Renal pelvis (tissue), 4 donors: ENCODE results near the gene RPTOR. TPM values are rescaled to one million over a fixed set of nuclear protein-coding genes. Genes with fewer than 3 reads are reported as not detected.

Source experiments
- DNase-seq: peaks from one replicate; pipeline ENCODE4 v3.0.0-alpha.2; 2013
- polyA plus RNA-seq, 3 donors: library from polyadenylated mRNA; unstranded; fragments of 120-200 nt; gene quantifications; one replicate each; pipeline ENCODE4 v1.2.1, GENCODE V29; 2013; ENCODE audit not compliant: insufficient read length in 3 of 3

The RPTOR gene
- polyA plus RNA-seq, 3 donors: 20.7 to 25.0 (median 22.9) TPM

DNA sequence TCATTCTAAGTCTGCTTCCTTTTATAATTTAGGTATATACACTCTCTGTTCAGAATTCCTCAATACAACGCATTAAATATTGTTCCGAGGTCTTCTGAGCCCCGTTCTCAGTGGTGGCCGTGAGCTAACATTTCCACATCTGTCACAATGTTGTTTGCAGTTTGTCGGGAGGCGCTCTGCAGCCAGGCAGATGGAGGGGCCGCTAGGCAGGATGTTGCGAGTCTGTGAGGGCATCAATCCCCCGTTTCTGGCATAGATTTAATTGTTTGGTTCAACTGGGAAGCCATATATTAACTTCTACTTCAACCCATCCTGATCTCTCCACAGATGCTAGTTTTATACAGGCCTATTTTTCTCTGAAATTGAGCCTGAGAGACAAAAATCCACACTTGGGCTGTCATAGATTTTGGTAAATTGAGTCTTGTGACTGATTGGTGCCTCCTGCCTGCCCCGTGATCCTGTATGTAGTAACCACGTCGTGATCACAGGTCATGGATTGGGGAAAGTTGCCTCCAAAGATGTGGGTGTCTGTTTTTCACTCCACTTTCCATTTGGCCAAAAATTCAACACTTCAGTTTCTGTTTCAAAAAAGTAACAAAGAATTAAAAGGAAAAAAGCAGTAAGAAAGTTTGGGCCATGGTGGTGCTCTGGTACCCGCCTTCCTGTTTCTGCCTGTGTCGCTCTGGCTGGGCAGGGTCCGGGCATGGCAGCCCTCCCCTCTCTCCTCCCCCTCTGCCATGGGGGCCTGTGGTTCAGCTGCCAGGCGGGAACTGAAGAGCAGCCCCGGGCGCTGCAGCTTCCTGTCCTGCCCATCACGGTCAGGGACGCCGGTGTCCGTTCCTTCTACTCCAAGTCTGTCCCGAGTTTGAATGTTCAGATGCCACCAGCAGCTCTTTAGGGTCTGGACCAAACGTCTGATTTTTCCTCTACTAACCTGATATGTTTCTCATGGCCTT, 41.5 kb downstream of the RPTOR start:
- DNase-seq: no peak

DNA sequence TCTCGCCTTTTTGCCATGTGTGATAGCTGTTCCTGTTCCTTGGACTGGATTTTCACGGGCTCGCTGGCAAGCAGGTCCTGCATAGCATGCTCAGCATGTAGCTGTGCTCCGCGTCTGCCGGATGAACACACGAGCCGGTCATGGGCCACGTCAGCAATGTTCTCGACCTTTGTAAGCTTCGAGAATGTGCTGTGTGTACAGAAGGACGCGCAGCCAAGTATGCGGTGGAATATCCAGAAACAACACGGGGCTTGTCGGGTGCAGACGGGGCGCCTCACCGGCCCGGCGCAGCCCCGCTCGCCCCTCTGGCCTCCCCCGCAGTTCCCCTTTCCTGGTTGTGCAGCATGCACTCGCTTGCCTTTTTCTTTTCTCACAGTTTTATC, 42.2 kb downstream of the RPTOR start:
- no peak for DNase-seq

DNA sequence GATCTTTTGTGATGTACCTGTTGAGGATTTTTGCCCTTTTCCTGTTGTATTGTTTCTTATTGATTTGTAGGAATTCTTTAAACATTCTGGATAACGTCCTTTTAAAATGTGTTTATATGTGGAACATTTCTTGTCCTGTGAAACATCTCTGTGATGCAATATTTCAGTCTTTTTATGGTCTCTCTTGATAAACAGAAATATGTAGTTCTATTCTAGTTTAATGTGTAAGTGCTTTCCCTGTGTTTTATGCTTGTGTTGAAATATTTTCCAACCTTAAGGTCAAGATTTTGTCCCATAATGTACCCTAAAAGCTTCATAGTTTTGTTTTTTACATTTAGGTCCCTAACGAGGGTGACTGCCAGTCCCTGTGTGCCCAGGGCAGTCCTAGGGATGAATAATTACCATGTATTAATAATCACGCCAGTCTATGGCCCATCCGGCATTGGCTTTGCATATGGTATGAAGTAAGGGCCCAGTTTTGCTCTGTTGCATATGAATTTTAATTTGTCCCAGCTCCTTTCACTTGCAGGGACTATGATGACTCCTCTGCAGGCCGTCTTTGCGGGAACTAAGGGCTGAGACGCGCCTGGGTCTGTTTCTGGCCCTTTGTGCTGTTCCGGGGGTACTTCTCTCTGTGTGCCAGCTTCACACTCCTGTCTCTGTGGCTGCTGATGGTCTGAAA, 44.2 kb downstream of the RPTOR start:
- DNase-seq: no peak

DNA sequence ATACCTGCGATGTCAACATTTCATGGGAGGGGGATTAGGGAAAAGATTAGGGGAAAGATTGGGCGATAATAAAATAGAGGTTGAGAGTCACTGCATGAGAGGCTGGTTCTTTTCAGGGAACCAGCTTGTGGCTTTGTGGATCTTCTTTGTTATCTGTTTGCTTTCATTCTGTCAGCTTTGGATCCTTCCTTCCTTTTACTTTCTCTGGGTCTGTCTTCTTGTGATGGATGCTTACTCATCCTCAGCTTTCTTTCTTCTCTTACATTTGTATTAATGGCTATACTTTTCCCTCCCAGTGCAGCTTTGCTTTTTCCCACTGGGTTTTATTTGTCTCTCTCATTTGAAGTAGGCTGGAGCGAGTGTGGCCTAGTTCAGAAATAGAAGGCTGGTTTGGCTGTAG, 47.1 kb downstream of the RPTOR start:
- no peak for DNase-seq

DNA sequence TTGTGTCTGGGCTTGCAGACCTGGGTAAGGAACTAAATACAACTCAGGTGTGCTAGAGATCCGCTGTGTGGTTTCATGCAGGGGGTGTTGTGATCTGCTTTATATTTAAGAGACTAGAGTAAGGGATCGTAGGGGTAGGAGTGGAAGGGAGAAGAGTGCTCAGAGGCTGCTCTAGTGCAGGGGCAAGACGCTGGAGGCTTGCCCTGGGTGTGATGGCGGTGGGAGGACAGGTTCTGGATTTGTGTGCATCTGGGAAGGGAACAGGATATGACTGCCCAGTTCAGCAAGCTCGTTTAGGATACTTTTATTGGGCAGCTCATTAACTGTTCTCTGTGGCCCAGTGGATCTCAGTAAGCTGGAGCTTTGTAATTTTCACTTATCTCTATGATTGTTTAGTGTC, 47.6 kb downstream of the RPTOR start:
- DNase-seq: no peak

DNA sequence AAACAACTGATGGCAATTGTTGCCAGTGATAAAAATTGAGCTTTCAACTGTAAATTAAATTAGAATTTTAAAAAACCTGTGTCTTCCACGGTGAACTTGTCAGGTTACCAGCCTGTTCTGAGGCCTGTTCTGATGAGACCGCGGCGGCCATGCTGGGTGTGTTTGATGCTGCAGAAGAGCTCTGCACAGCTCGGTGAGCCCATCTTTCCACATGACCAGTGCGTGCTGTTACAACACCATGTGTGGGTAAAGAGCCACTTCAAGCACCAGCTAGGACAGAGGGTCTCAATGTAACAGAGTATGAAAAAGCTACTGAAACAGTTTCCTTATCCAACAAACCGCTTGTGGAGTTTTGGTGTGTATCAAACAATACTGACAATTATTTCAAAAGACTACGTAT, 48.5 kb downstream of the RPTOR start:
- no peak for DNase-seq

DNA sequence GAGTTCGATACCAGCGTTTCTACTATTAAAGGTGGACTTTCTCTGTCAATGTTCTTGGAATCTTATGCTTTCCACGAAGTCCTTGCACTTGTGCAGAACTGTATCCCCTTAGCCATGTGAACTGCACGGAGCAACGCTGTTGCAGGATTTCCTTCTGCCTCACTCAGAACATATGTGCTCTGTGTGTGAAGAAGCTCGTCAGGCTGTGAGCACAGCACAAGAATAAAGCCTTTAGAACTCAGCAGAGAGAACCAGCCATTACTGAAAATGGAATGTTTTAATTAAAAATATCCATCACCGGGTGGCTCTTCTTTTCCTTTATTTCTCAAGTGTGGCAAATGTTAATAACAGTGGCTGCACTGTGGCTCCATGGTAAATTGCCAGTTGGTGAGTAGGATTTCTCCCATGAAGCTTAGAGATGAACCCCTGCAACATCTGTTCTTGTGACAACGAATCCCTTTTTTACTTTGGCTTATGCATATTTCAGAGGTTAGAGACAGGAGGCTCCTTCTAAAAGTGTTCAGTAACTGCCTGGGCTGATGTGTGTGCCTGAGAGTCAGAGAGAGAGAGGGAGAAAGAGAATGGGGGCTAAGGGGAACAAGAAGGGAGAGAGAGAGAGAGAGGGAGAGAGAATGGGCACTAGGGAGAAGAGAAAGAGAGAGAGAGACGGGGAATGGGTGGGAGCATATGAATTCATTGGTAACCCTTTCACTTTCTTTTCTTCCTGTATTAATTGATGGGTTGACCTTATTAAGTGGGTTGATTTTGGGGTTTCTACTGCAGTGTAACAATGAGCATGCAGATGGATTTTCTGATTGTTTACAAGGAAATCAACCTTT, 50.0 kb downstream of the RPTOR start:
- no peak for DNase-seq

DNA sequence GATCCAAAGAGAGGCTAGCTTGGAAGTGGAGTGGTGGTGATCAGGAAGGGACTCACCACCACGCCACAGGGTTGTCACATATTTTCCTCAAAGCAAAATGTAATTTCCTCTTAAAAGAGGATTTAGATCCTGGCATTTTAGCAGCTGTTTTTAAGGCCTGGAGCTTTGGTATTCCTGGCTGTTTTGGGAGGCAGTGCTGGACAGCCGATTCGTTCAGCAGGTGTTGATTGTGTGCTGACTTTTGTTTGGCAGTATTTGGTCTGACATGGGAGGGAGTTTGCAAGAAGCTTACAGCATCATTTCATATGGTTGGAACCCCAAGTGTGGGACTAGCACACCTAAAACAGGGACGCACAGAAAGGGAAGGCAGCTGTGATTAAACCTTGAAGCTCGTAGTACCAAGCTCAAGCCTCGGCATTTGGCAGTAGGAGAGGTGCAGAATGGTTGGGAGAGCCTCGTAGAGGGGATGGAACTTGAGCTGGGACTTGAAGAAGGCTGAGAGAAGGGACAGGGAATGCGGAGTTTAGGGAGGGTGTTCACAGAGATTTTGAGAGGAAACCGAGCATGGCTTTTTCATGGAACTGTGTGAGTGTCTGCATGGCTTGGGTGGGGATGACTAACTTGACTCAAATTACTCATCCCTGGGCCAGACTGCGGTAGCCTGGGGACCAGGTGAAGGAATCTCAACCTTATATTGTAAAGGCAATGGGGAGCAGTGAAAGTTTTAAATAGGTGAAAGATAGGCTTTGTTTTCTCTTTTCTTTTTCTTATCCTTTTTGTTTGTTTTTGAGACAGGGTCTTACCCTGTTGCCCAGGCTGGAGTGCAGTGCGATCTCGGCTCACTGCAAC, 52.3 kb downstream of the RPTOR start:
- no peak for DNase-seq

DNA sequence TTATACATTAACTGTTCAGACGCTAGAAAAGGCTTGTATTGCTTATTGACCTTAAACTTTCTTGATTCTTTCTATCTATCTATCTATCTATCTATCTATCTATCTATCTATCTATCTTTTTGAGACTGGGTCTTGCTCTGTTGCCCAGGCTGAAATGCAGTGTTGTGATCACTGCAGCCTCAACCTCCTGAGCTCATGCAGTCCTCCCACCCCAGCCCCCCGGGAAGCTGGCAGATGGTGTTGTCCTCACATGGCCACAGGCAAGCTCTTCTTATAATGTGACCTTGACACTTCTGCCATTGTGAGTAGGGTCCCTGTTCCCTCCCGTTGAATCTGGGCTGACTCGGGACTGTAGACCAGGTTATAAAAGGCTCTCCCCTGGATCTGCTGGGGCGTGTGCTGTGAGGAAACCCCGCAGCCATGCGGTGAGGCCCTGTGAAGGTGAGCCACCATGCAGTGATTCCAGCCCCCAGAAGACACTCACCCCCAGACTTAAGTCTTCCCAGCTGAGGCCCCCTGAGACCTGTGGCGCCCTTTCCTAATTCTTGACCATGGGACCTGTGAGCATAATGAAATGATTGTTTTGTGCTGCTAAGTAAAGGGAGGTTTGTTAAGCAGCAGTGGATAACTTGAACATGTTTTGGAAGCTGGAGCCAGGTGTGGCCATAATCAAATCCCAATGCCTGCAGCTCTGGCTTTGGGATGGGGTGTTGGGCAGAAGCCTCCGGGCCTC, 54.3 kb downstream of the RPTOR start:
- no peak for DNase-seq

DNA sequence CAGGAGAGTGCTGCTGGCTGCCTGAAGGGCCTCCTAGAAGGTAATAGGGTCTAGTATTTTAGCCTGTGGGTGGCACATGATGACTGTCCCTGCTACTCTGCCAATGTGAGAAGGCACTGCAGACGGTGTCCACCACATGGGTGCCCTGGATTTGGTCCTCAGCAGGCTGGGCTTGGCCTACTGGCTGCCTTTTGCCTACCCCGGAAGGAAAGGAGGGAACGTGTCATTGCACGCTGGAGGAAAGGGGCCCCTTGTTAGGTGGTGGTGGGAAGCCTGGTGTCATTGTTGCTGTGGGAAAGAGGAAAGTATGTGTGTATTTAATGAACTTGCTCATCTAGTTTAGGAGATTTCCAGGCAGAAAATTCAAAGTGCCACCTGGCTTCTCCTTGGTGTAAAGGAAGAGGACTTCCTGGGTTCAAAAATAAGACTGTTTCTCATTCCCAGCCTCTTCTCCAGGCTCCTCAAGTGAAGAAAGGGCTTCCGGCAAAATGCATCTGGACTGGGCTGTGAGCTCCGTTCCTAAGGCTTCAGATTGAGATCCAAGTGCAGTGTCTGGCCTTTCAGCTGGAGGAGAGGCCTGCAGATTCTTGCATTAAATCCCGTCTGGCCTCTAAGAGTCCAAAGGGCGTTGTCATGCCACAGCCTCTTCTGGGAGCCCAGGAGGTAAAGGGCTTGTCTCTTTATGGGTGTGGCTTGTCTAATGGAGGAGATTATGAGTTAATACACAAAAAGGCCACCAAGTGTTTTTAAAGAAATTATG, 55.1 kb downstream of the RPTOR start:
- no peak for DNase-seq

DNA sequence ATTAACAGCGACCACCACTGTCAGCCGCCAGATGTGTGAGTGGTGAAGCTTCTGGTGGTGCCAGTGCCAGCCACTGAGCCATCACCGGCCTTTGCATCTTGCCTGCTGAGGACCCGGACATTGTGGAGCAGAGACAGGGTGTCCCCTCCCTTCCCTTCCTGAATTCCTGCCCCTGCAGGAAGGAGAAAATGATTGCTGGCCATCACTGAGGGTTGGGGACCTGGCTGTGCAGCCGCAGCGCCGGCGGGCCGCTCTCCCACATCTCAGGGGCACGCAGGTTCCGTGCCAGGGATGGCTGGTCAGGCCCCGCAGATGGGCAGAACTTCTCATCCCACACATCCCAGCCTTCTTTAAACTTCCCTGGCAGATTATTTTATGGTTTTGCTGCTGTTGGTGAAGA, 56.5 kb downstream of the RPTOR start:
- DNase-seq: no peak

DNA sequence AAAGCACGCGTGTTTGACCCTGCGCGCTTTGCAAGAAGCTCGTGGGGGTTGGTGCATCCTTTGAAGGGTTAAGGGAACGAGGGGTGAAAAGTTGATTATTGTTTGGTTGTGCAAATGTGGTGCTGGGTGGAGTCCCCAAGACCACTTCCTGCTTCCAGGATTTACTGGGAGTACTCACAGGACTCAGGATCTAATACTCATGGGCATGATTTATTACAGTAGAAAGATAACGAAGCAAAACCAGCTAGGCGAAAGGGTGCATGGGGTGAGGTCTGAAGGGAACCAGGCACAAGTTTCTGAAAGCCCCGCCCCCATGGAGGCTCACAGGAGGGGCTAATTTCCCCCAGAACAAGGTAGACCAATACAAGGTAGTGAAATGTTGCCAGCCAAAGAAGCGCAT, 58.8 kb downstream of the RPTOR start:
- no peak for DNase-seq

DNA sequence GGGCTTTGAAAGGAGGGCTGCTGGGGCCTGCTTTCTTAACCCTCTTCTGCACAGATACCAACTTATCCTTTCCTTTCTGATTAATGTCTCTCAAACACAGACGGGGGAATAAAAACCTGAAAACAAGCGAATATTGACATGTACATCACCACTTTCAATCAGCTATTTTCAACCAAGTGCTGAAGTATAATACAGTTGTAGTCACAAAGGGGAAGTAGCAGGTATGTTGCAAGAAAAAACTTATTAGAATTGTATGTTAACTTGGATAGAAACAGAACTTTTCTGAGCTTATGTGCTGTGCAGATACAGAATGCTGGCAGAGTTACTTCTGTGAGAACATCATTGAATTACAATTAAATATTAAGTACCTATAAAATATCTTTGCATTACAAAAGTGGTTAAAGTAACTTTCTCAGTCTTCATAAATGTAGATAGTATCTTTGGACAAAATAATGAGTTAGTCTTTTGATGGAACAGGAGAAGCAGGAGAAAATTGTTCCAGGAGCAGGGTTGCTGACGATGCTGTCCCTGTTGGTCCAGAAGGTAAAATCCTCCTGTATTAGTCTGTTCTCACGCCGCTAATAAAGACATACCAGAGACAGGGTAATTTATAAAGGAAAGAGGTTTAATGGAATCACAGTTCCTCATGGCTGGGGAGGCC, 59.5 kb downstream of the RPTOR start:
- no peak for DNase-seq

DNA sequence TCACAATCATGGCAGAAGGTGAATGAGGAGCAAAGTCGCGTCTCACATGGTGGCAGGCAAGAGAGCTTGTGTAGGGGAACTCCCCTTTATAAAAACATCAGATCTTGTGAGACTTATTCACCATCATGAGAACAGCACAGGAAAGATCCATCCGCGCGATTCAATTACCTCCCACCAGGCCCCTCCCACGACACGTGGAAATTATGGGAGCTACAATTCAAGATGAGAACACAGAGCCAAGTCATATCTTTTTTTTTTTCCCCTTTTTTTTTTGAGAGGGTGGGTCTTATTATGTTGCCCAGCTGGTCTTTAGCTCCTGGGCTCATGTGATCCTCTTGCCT, 60.0 kb downstream of the RPTOR start:
- no peak for DNase-seq

DNA sequence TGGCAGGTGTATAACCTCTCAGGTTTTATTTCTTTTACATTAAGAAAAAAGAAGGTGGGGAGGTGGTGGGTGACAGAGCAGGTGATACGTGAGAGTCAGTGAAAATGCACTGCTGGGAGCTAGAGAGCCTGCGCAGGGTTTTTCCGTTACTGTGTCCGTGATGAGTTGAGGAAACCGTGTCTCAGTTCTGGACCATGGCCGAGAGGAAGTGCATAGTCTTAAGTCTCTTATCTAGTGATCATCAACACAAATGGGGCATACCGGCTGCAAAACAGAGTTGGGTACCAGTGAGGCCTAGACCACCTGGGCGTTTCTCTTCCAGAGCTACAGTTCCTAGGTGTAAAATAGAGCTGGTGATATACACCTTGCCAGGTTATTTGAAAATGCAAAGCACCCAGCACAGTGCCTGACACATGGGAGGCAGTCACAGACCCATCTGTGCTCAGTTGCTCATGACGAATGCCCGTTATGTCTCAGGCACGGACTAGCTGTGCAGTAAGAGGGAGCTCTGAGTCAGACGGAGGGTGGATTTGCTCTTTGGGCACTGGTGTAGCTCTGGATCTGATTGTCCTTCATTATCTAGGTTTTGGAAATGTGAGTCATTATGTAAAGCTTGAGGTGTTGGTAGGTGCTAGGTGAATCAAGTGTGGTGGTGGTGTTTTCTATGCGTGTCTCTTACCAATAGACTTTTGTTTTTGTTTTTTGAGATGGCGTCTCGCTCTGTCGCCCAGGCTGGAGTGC, 60.9 kb downstream of the RPTOR start:
- DNase-seq: no peak

DNA sequence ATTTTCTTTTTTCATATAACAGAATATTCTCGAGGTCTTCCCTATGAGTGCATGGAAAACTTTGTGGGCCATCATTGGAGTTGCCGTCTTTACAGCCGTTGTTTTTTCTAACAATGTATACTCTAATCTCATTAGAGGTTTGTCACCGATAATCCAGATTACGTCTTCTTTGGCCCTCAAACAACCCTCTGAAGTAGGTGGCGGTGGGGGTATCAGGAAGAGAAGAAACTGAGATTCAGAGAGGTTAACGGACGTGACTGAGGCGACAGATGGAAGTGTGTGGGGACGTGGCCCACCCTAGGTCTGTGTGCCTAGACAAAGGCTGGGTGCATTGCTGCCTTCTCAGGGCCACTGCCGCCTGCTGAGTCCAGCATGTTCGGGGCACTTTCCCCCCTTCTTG, 63.7 kb downstream of the RPTOR start:
- no peak for DNase-seq

DNA sequence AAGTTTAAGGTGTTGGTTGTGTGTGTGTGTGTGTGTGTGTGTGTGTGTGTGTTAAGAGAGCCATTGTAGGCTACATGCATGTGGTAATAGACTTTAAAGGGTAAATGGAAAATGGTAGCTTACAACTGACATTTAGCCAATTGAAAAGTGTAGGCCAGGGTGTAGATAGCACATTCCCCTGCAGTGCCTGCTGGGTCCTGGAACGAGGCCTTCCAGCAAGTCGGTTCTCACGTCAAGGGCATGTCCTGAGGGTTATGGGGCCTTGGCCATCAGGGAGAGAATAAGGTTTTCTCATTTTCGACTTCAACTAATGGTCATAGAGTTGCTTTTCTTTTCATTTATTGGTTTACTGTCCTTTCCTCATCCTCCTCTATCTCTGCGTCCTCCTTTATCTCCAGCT, 65.1 kb downstream of the RPTOR start:
- DNase-seq: no peak

DNA sequence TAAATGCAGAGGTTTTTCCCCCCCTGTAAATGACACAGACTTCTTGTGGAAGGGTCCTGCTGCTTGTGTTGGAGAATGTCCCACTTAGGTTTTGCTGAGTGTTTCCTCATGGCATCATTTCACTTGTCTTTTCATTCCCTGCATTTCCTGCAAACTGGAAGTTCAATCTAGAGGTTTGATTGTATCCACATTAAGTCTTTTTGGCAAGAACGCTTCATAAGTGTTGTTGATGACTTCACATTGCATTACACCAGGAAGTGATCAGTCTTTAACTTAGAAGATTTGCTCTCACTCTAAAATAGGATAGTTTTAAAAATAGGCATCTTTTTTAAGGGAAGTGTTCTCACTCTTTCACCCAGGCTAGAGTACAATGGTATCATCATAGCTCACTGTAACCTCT, 67.2 kb downstream of the RPTOR start:
- DNase-seq: no peak
